GM21723 (cell line): Measurements from ENCODE around the gene TXNDC8.

Experiments
- ATAC-seq: cut with Tn5 transposase; IDR thresholded peaks from one replicate; pipeline ENCODE4 v1.9.1; 2021; ENCODE audit warnings: mild to moderate bottlenecking, moderate library complexity; ENCODE audit not compliant: unreplicated experiment

Gene TXNDC8

GRCh38 chr9:110282739-110283081 lies 55.0 kb downstream of the TXNDC8 start:
- no peak for ATAC-seq

GRCh38 chr9:110282018-110282738 lies 55.5 kb downstream of the TXNDC8 start:
- ATAC-seq: no peak

GRCh38 chr9:110278080-110278707 lies 59.5 kb downstream of the TXNDC8 start:
- ATAC-seq: no peak

- ATAC-seq: no peak
Measured at GRCh38 chr9:110276781-110277180, 60.9 kb downstream of the TXNDC8 start.

- no peak for ATAC-seq
Measured at GRCh38 chr9:110270211-110270995, 67.3 kb downstream of the TXNDC8 start.

- no peak for ATAC-seq
Measured at GRCh38 chr9:110266795-110267194, 70.9 kb downstream of the TXNDC8 start.

- no peak for ATAC-seq
Measured at GRCh38 chr9:110261632-110262031, 76.0 kb downstream of the TXNDC8 start.

GRCh38 chr9:110260911-110261310 lies 76.8 kb downstream of the TXNDC8 start:
- no peak for ATAC-seq

- ATAC-seq: no peak
Measured at GRCh38 chr9:110259566-110259965, 78.1 kb downstream of the TXNDC8 start.

- no peak for ATAC-seq
Measured at GRCh38 chr9:110258690-110259091, 79.0 kb downstream of the TXNDC8 start.

GRCh38 chr9:110257956-110258355 lies 79.7 kb downstream of the TXNDC8 start:
- no peak for ATAC-seq

- ATAC-seq: peak; percentile 3
Measured at GRCh38 chr9:110257097-110257841, 80.4 kb downstream of the TXNDC8 start.

GRCh38 chr9:110256380-110257096 lies 81.1 kb downstream of the TXNDC8 start, which contains the start of gene TXN:
Gene TXN (minus strand): TSS chr9:110256507. CDS start chr9:110256435, 72 bp downstream.
- peak; percentile 70 for ATAC-seq

GRCh38 chr9:110255463-110256379 lies 81.9 kb downstream of the TXNDC8 start:
- ATAC-seq: peak; percentile 27

GRCh38 chr9:110255034-110255462 lies 82.6 kb downstream of the TXNDC8 start:
- no peak for ATAC-seq

GRCh38 chr9:110254500-110254899 lies 83.2 kb downstream of the TXNDC8 start:
- no peak for ATAC-seq
